NAMALWA (cell line): ENCODE results near the gene OR2AE1.

Source experiments
- DNase-seq: peaks from one replicate; pipeline ENCODE4 v3.0.0-alpha.2; 2015; ENCODE audit warnings: low spot score

Gene OR2AE1

GRCh38 chr7:99855236-99855635 lies 21.6 kb downstream of the OR2AE1 start:
- DNase-seq = no peak

- DNase-seq = no peak
Observed at GRCh38 chr7:99848420-99849216, 28.2 kb downstream of the OR2AE1 start.

- peak; percentile 13 for DNase-seq
Observed at GRCh38 chr7:99844328-99844727, 32.5 kb downstream of the OR2AE1 start.

- no peak for DNase-seq
Observed at GRCh38 chr7:99843808-99844207, 33.0 kb downstream of the OR2AE1 start.

- DNase-seq = no peak
Observed at GRCh38 chr7:99842926-99843325, 33.9 kb downstream of the OR2AE1 start.

GRCh38 chr7:99840136-99840869 lies 36.5 kb downstream of the OR2AE1 start:
- no peak for DNase-seq

GRCh38 chr7:99839287-99840021 lies 37.4 kb downstream of the OR2AE1 start:
- DNase-seq = peak; percentile 17

GRCh38 chr7:99837649-99838361 lies 39.0 kb downstream of the OR2AE1 start:
- DNase-seq = peak; percentile 29

- no peak for DNase-seq
Observed at GRCh38 chr7:99835189-99835588, 41.6 kb downstream of the OR2AE1 start.

GRCh38 chr7:99834382-99834781 lies 42.5 kb downstream of the OR2AE1 start:
- DNase-seq = no peak

- DNase-seq = no peak
Observed at GRCh38 chr7:99833289-99833877, 43.5 kb downstream of the OR2AE1 start.

GRCh38 chr7:99831595-99831994 lies 45.2 kb downstream of the OR2AE1 start:
- no peak for DNase-seq

GRCh38 chr7:99829524-99830160 lies 47.2 kb downstream of the OR2AE1 start:
- no peak for DNase-seq

GRCh38 chr7:99828811-99829210 lies 48.0 kb downstream of the OR2AE1 start:
- no peak for DNase-seq

- DNase-seq = no peak
Observed at GRCh38 chr7:99827040-99827778, 49.6 kb downstream of the OR2AE1 start.
